CD4-positive, CD25-positive, alpha-beta regulatory T cell (primary cell): ENCODE results near the gene CXXC4. TPM values are rescaled to one million over a fixed set of nuclear protein-coding genes. Genes with fewer than 3 reads are reported as not detected.

Experiments used
- ATAC-seq, 2 donors: fragments of 150-1000 bp; cut with Tn5 transposase; one replicate each; pipeline ENCODE4 v1.10.0; 2021; ENCODE audit warnings: low read depth in 2 of 2, moderate number of reproducible peaks in 2 of 2, moderate library complexity in 1 of 2
- DNase-seq, 3 donors: peaks; one replicate each; pipeline versions ENCODE4 v3.0.0 to v3.0.0-alpha.2; 2012 to 2022; ENCODE audit warnings: mixed read lengths in 1 of 3
- H3K27ac ChIP-seq: one replicate; pipeline ENCODE4 v1.7.0; 2013; ENCODE audit warnings: mild to moderate bottlenecking, low read length; ENCODE audit not compliant: insufficient read depth, poor library complexity, severe bottlenecking
- H3K27me3 ChIP-seq: one replicate; pipeline ENCODE4 v1.7.0; 2013; ENCODE audit warnings: low read length; ENCODE audit not compliant: control insufficient read depth, insufficient read depth
- H3K36me3 ChIP-seq: one replicate; pipeline ENCODE4 v1.7.0; 2013; ENCODE audit warnings: mild to moderate bottlenecking, low read length, moderate library complexity; ENCODE audit not compliant: control insufficient read depth, insufficient read depth
- H3K4me1 ChIP-seq: 2 replicates; pipeline ENCODE4 v1.7.0; 2013; ENCODE audit warnings: mild to moderate bottlenecking, low read length; ENCODE audit not compliant: insufficient read depth, control insufficient read depth, poor library complexity, severe bottlenecking
- H3K4me3 ChIP-seq: one replicate; pipeline ENCODE4 v1.7.0; 2013; ENCODE audit warnings: low read depth, mild to moderate bottlenecking, low read length, moderate library complexity
- H3K9me3 ChIP-seq, 2 experiments: 1 replicate in 1 of 2; 2 replicates in 1 of 2; pipeline ENCODE4 v1.7.0; 2013; ENCODE audit warnings: low read length in 2 of 2, mild to moderate bottlenecking in 1 of 2, moderate library complexity in 1 of 2; ENCODE audit not compliant: control insufficient read depth in 2 of 2
- H3K27ac Mint-ChIP-seq, 3 donors: one replicate each; pipeline ENCODE4 v1.8.0; 2020 to 2022; ENCODE audit warnings: mild to moderate bottlenecking in 3 of 3, mixed read lengths in 3 of 3, moderate library complexity in 2 of 3
- H3K27me3 Mint-ChIP-seq: one replicate; pipeline ENCODE4 v1.8.0; 2022; ENCODE audit warnings: mild to moderate bottlenecking, mixed read lengths
- H3K36me3 Mint-ChIP-seq: one replicate; pipeline ENCODE4 v1.8.0; 2020; ENCODE audit warnings: mixed read lengths
- H3K4me1 Mint-ChIP-seq, 4 donors: one replicate each; pipeline ENCODE4 v1.8.0; 2020 to 2022; ENCODE audit warnings: mixed read lengths in 4 of 4, mild to moderate bottlenecking in 1 of 4
- H3K4me3 Mint-ChIP-seq, 4 donors: one replicate each; pipeline ENCODE4 v1.8.0; 2020 to 2022; ENCODE audit warnings: mild to moderate bottlenecking in 4 of 4, mixed read lengths in 4 of 4, moderate library complexity in 3 of 4
- H3K9me3 Mint-ChIP-seq, 7 donors: one replicate each; pipeline ENCODE4 v1.8.0; 2020 to 2022; ENCODE audit warnings: mixed read lengths in 7 of 7, mild to moderate bottlenecking in 3 of 7, moderate library complexity in 2 of 7
- polyA plus RNA-seq, 4 donors: library from polyadenylated mRNA; unstranded; fragments of 300-500 nt; fragmentation: Illumina TruSeq; gene quantifications; one replicate each; pipeline ENCODE4 v1.2.3, GENCODE V29; 2021
- total RNA-seq: library from RNA; stranded (reverse); gene quantifications from one replicate; pipeline ENCODE4 v1.2.3, GENCODE V29; 2022

The CXXC4 gene
- total and polyA plus RNA-seq, 5 donors from 2014 or later = not detected

- no peaks in the 10 kb centered on the region for H3K4me1 Mint-ChIP-seq
- H3K9me3 Mint-ChIP-seq = peaks cover 2 to 18% (median 6%) of the 10 kb centered on the region in 7 donors
- peaks cover 0 to 1% of the 10 kb centered on the region in 2 experiments for H3K9me3 ChIP-seq
- ATAC-seq (no peak), DNase-seq (no peak)
- H3K4me3 Mint-ChIP-seq = no peak overlapping the region
- no peak overlapping the region for H3K27ac ChIP-seq
- no peaks in the 10 kb centered on the region for H3K36me3 Mint-ChIP-seq
- H3K4me1 ChIP-seq = no peaks in the 10 kb centered on the region
- no peak overlapping the region for H3K4me3 ChIP-seq
- H3K27me3 ChIP-seq = no peaks in the 10 kb centered on the region
- no peaks in the 10 kb centered on the region for H3K36me3 ChIP-seq
- peaks cover 2% of the 10 kb centered on the region for H3K27me3 Mint-ChIP-seq
- no peak overlapping the region for H3K27ac Mint-ChIP-seq
These were observed 22.2 kb upstream of the CXXC4 start for GRCh38 chr4:104516884-104517283.

DNA sequence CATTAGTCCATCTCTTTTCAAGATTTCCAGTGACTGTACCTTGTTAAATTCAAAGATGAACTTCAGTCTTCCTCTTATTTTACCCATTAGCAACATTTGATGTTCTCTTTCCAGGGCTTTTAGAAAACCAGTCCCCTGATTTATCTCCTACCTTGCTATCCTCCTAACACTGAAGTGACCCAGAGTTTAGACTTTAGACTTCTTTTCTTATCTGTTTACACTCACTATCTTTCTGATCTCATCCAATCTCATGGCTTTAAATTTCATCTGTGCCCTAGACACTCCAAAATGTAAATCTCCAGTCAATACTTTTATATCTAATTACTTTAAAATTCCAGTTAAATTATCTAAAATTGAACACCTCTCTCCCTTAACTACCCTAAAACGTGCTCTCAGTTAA lies 13.5 kb upstream of the CXXC4 start:
- Histone ChIP-seq H3K9me3 (no peaks in the 10 kb centered on the region), H3K27me3 (no peaks in the 10 kb centered on the region), H3K36me3 (no peaks in the 10 kb centered on the region), H3K27ac (no peak overlapping the region), H3K4me1 (no peaks in the 10 kb centered on the region), H3K4me3 (no peak overlapping the region)
- Mint-ChIP-seq H3K9me3 (peaks cover 0 to 6% (median 0%) of the 10 kb centered on the region in 7 donors), H3K36me3 (no peaks in the 10 kb centered on the region), H3K4me3 (no peak overlapping the region), H3K27me3 (peaks cover 4% of the 10 kb centered on the region), H3K27ac (no peak overlapping the region), H3K4me1 (no peaks in the 10 kb centered on the region)
- no peak for ATAC-seq
- no peak for DNase-seq

GRCh38 chr4:104507112-104507511 lies 12.4 kb upstream of the CXXC4 start:
- Histone ChIP-seq H3K4me1 (no peaks in the 10 kb centered on the region), H3K36me3 (no peaks in the 10 kb centered on the region), H3K27ac (no peak overlapping the region), H3K27me3 (no peaks in the 10 kb centered on the region), H3K4me3 (no peak overlapping the region), H3K9me3 (no peaks in the 10 kb centered on the region)
- Mint-ChIP-seq H3K36me3 (no peaks in the 10 kb centered on the region), H3K4me3 (no peak overlapping the region), H3K27ac (no peak overlapping the region), H3K27me3 (peaks cover 5% of the 10 kb centered on the region), H3K9me3 (peaks cover 0 to 6% (median 0%) of the 10 kb centered on the region in 7 donors), H3K4me1 (no peaks in the 10 kb centered on the region)
- no peak for ATAC-seq
- no peak for DNase-seq

GRCh38 chr4:104504536-104504935 lies 9.8 kb upstream of the CXXC4 start:
- H3K9me3 ChIP-seq = no peaks in the 10 kb centered on the region
- Mint-ChIP-seq H3K9me3 (peaks cover 0 to 2% (median 0%) of the 10 kb centered on the region in 7 donors), H3K4me3 (no peak overlapping the region), H3K36me3 (no peaks in the 10 kb centered on the region), H3K27me3 (peaks cover 6% of the 10 kb centered on the region), H3K27ac (no peak overlapping the region), H3K4me1 (no peaks in the 10 kb centered on the region)
- no peak for ATAC-seq
- H3K4me1 ChIP-seq = no peaks in the 10 kb centered on the region
- no peak overlapping the region for H3K4me3 ChIP-seq
- no peaks in the 10 kb centered on the region for H3K36me3 ChIP-seq
- DNase-seq = no peak
- no peaks in the 10 kb centered on the region for H3K27me3 ChIP-seq
- no peak overlapping the region for H3K27ac ChIP-seq

- H3K27me3 Mint-ChIP-seq = peaks cover 12% of the 10 kb centered on the region
- H3K27ac Mint-ChIP-seq = no peak overlapping the region
- ATAC-seq = no peak
- H3K36me3 Mint-ChIP-seq = no peaks in the 10 kb centered on the region
- H3K4me3 Mint-ChIP-seq = no peak overlapping the region
- no peaks in the 10 kb centered on the region for H3K4me1 Mint-ChIP-seq
- no peak for DNase-seq
- peaks cover 0 to 2% (median 0%) of the 10 kb centered on the region in 7 donors for H3K9me3 Mint-ChIP-seq
- Histone ChIP-seq H3K27ac (no peak overlapping the region), H3K9me3 (no peaks in the 10 kb centered on the region), H3K4me1 (no peaks in the 10 kb centered on the region), H3K4me3 (no peak overlapping the region), H3K36me3 (no peaks in the 10 kb centered on the region), H3K27me3 (peaks cover 1% of the 10 kb centered on the region)
These were observed 7.8 kb upstream of the CXXC4 start for GRCh38 chr4:104502471-104502870.

GRCh38 chr4:104501290-104501689 lies 6.6 kb upstream of the CXXC4 start:
- H3K27me3 Mint-ChIP-seq = peaks cover 12% of the 10 kb centered on the region
- no peaks in the 10 kb centered on the region for H3K9me3 ChIP-seq
- H3K27ac Mint-ChIP-seq = no peak overlapping the region
- no peaks in the 10 kb centered on the region for H3K4me1 Mint-ChIP-seq
- H3K36me3 ChIP-seq = no peaks in the 10 kb centered on the region
- H3K4me1 ChIP-seq = no peaks in the 10 kb centered on the region
- no peak overlapping the region for H3K4me3 ChIP-seq
- DNase-seq (no peak), ATAC-seq (no peak)
- H3K27ac ChIP-seq = no peak overlapping the region
- peaks cover 5% of the 10 kb centered on the region for H3K27me3 ChIP-seq
- peaks cover 0 to 2% (median 0%) of the 10 kb centered on the region in 7 donors for H3K9me3 Mint-ChIP-seq
- no peak overlapping the region for H3K4me3 Mint-ChIP-seq
- no peaks in the 10 kb centered on the region for H3K36me3 Mint-ChIP-seq

DNA sequence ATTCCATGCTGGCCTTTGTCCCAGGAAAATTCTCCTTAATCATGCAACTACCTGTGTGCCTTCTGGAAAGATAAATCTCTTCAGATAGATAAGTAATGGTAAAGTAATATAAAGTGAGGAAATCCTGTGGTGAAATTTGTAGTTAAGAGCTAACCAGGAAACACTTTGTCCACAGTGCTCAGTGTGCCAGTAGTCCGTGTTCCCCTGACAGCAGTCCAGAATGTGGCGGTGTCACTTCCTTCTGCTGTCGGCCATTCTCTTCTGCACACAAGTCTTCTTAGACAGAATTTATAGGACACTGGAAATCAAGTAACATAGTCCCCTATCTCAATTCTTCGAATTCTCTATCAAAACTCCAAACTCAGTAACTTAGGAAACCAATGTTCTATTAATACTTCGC lies 5.7 kb upstream of the CXXC4 start:
- Mint-ChIP-seq H3K9me3 (peaks cover 0 to 3% (median 0%) of the 10 kb centered on the region in 7 donors), H3K4me1 (peaks cover 0 to 4% (median 1%) of the 10 kb centered on the region in 4 donors), H3K4me3 (no peak overlapping the region), H3K27ac (no peak overlapping the region), H3K36me3 (no peaks in the 10 kb centered on the region), H3K27me3 (peaks cover 18% of the 10 kb centered on the region)
- Histone ChIP-seq H3K27ac (no peak overlapping the region), H3K36me3 (no peaks in the 10 kb centered on the region), H3K27me3 (peaks cover 5% of the 10 kb centered on the region), H3K4me1 (no peaks in the 10 kb centered on the region), H3K4me3 (no peak overlapping the region), H3K9me3 (no peaks in the 10 kb centered on the region)
- no peak for DNase-seq
- no peak for ATAC-seq

- no peak overlapping the region for H3K27ac ChIP-seq
- H3K4me3 Mint-ChIP-seq = peak overlapping the region in 2 of 4 donors; percentile 22 to 53
- peaks cover 68% of the 10 kb centered on the region for H3K27me3 Mint-ChIP-seq
- peaks cover 0 to 7% (median 2%) of the 10 kb centered on the region in 7 donors for H3K9me3 Mint-ChIP-seq
- H3K9me3 ChIP-seq = no peaks in the 10 kb centered on the region
- no peaks in the 10 kb centered on the region for H3K36me3 Mint-ChIP-seq
- peaks cover 15% of the 10 kb centered on the region for H3K4me1 ChIP-seq
- ATAC-seq (no peak), DNase-seq (no peak)
- peaks cover 38% of the 10 kb centered on the region for H3K27me3 ChIP-seq
- H3K36me3 ChIP-seq = no peaks in the 10 kb centered on the region
- no peak overlapping the region for H3K27ac Mint-ChIP-seq
- H3K4me3 ChIP-seq = no peak overlapping the region
- peaks cover 17 to 41% (median 23%) of the 10 kb centered on the region in 4 donors for H3K4me1 Mint-ChIP-seq
These were observed 509 bp downstream of the CXXC4 start for GRCh38 chr4:104494185-104494584.
